ENCODE measurements around the gene OR2L13.

The OR2L13 gene

GRCh38 chr1:248094884-248095283 is at the start of gene OR2L13:
Gene OR2L13 (plus strand): TSS chr1:248095184. CDS start chr1:248099376, 4,192 bp downstream.
- no peak within 1 kb of the TSS for H3K27ac ChIP-seq
- TF ChIP-seq CTCF (IDR thresholded peaks at IDR 0.05) = no peak
- intact Hi-C loops (cut with DNase I; ENCODE audit: low total_unique reads) = no loop called here
- no peaks in the 10 kb centered on the region for H3K27me3 ChIP-seq
- no peak for DNase-seq
- no peaks in the 10 kb centered on the region for H3K4me1 ChIP-seq
- H3K9me3 ChIP-seq = peaks cover 0 to 5% (median 0%) of the 10 kb centered on the region in 3 donors
- H3K36me3 ChIP-seq = no peaks in the 10 kb centered on the region
- H3K4me3 ChIP-seq = no peak within 1 kb of the TSS

DNA sequence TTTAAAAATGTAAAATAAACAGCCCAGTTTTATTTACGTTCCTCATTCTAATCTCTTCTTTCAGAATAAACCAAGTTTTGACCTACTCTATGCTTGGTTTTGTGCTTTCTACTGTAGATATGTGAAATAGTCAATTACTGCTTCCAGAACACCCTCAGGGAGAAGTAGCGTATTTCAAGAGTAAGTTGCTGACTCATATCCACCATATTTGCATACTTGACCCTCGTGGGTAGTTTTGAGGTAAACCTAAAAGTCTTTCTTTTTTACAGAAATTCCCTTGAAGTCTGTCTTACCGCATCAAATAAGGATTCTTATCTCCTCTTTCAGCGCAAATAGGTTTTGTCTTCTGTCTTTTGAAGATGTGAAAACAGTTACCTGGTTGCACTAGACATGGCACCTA is 49.8 kb upstream of the OR2L13 start:
- H3K4me1 ChIP-seq = no peaks in the 10 kb centered on the region
- no peak overlapping the region for H3K27ac ChIP-seq
- DNase-seq = no peak
- H3K36me3 ChIP-seq = no peaks in the 10 kb centered on the region
- intact Hi-C loops (cut with DNase I; ENCODE audit: low total_unique reads) = no loop called here
- H3K9me3 ChIP-seq = no peaks in the 10 kb centered on the region
- H3K27me3 ChIP-seq = no peaks in the 10 kb centered on the region
- TF ChIP-seq CTCF (IDR thresholded peaks at IDR 0.05) = no peak
- no peak overlapping the region for H3K4me3 ChIP-seq

DNA sequence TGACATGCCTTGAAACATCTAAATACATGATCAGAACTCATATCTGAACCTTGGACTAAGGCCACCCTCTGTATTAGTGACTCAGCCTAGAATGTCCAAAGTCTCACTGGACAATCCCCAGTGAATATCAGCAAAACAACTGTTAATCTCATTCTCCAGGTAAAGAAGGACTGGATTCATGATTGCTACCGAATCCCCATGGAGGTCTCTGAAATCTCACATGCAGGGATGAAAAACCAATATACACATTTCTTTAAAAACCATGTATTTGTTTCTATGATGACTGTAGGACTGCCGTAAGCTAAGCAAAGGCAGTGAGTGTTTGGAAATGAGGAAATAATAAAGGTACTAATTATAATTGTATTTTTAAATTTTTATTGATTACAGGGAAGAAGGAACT is 48.4 kb upstream of the OR2L13 start, which contains the start of gene OR2L3:
OR2L3 (plus strand) TSS at position 301 of the 400 bp plus-strand sequence. CDS start 13,846 bp downstream, outside the sequence.
- Histone ChIP-seq H3K36me3 (no peaks in the 10 kb centered on the region), H3K27me3 (no peaks in the 10 kb centered on the region), H3K9me3 (no peaks in the 10 kb centered on the region), H3K27ac (no peak within 1 kb of the TSS), H3K4me1 (no peaks in the 10 kb centered on the region), H3K4me3 (no peak within 1 kb of the TSS)
- no peak for DNase-seq
- no peak for TF ChIP-seq CTCF (IDR thresholded peaks at IDR 0.05)
- intact Hi-C loops (cut with DNase I; ENCODE audit: low total_unique reads) = no loop called here

DNA sequence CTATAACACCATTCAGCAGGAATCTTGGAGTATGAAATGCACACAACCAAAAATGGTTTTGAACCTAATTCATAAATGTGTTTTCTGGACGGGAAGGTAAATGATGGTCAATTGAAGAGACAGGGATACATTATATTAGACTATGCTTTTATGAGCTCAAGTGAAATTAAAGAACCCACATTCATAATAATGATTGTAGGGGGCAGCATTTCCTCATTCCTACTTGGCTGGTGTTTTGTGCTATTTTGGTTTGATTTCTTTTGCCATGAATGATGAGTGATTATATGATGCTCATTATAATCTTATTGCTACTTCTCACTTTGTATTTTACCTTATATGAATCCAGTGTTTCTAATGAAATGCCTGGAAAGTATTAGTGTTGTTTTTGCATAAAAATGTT is 48.0 kb upstream of the OR2L13 start:
- H3K4me3 ChIP-seq = no peak overlapping the region
- TF ChIP-seq CTCF (IDR thresholded peaks at IDR 0.05) = no peak
- no peak overlapping the region for H3K27ac ChIP-seq
- no peaks in the 10 kb centered on the region for H3K27me3 ChIP-seq
- DNase-seq = no peak
- intact Hi-C loops (cut with DNase I; ENCODE audit: low total_unique reads) = no loop called here
- H3K9me3 ChIP-seq = no peaks in the 10 kb centered on the region
- H3K4me1 ChIP-seq = no peaks in the 10 kb centered on the region
- H3K36me3 ChIP-seq = no peaks in the 10 kb centered on the region

GRCh38 chr1:248054671-248055070 is 40.3 kb upstream of the OR2L13 start:
- no peaks in the 10 kb centered on the region for H3K36me3 ChIP-seq
- TF ChIP-seq CTCF (IDR thresholded peaks at IDR 0.05) = no peak
- no peaks in the 10 kb centered on the region for H3K9me3 ChIP-seq
- H3K4me1 ChIP-seq = no peaks in the 10 kb centered on the region
- no peak for DNase-seq
- no peaks in the 10 kb centered on the region for H3K27me3 ChIP-seq
- no peak overlapping the region for H3K4me3 ChIP-seq
- no peak overlapping the region for H3K27ac ChIP-seq
- intact Hi-C loops (cut with DNase I; ENCODE audit: low total_unique reads) = no loop called here

DNA sequence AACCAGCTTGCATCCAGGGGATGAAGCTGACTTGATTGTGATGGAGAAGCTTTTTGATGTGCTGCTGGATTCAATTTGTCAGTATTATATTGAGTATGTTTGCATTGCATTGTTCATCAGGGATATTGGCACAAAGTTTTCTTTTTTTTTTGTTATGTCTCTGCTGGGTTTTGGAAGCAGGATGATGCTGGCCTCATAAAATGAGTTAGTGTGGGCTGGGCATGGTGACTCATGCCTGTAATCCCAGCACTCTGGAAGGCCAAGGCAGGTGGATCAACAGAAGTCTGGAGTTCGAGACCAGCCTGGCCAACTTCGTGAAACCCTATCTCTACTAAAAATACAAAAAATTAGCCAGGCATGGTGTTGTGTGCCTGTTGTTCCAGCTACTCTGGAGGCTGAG is 39.7 kb upstream of the OR2L13 start:
- Histone ChIP-seq H3K9me3 (no peaks in the 10 kb centered on the region), H3K4me1 (no peaks in the 10 kb centered on the region), H3K27ac (no peak overlapping the region), H3K4me3 (no peak overlapping the region), H3K27me3 (no peaks in the 10 kb centered on the region), H3K36me3 (no peaks in the 10 kb centered on the region)
- TF ChIP-seq CTCF (IDR thresholded peaks at IDR 0.05) = no peak
- intact Hi-C loops (cut with DNase I; ENCODE audit: low total_unique reads) = no loop called here
- no peak for DNase-seq

Data from tibial artery (tissue), 4 donors.